Stimulated activated CD4-positive, alpha-beta T cell treated with anti-CD3 and anti-CD28 coated beads, Interleukin-12 subunit alpha, Interleukin-12 subunit beta, amount 100 ng/mL, for 48 hours (primary cell): ENCODE results near the gene CNTRL.
"Not testable (repeated sequence)": the region's sequence is repeated elsewhere in the genome, so short reads cannot be mapped to it uniquely, and the experiment has no call there.

Experiments
- DNase-seq, 3 donors: peaks; one replicate each; pipeline ENCODE4 v3.0.0-alpha.2; 2020; ENCODE audit warnings: low read depth in 2 of 3, low spot score in 1 of 3

CNTRL gene

GRCh38 chr9:121071756-121072421 lies 2.9 kb upstream of the CNTRL start:
- DNase-seq: no peak

GRCh38 chr9:121073038-121073437 lies 1.7 kb upstream of the CNTRL start:
- DNase-seq: no peak

GRCh38 chr9:121075251-121076036 lies 689 bp downstream of the CNTRL start:
- DNase-seq: peak in 1 of 3 donors; percentile 24

- DNase-seq: no peak
Observed at GRCh38 chr9:121082075-121082474, 7.3 kb downstream of the CNTRL start.

GRCh38 chr9:121085661-121086060 lies 10.9 kb downstream of the CNTRL start:
- DNase-seq: no peak

GRCh38 chr9:121088576-121088975 lies 13.8 kb downstream of the CNTRL start:
- no peak for DNase-seq

GRCh38 chr9:121090743-121091142 lies 16.0 kb downstream of the CNTRL start:
- not testable (repeated sequence) for DNase-seq

- no peak for DNase-seq
Observed at GRCh38 chr9:121095057-121095456, 20.3 kb downstream of the CNTRL start.

- DNase-seq: no peak
Observed at GRCh38 chr9:121098567-121099198, 23.9 kb downstream of the CNTRL start.

GRCh38 chr9:121104054-121104453 lies 29.3 kb downstream of the CNTRL start:
- DNase-seq: not testable (repeated sequence)

- DNase-seq: no peak
Observed at GRCh38 chr9:121105531-121105930, 30.8 kb downstream of the CNTRL start.

- DNase-seq: no peak
Observed at GRCh38 chr9:121107029-121107428, 32.3 kb downstream of the CNTRL start.

GRCh38 chr9:121107881-121108280 lies 33.1 kb downstream of the CNTRL start:
- no peak for DNase-seq

- no peak for DNase-seq
Observed at GRCh38 chr9:121115466-121115865, 40.7 kb downstream of the CNTRL start.

- DNase-seq: no peak
Observed at GRCh38 chr9:121118266-121118665, 43.5 kb downstream of the CNTRL start.

- DNase-seq: no peak
Observed at GRCh38 chr9:121120386-121120785, 45.6 kb downstream of the CNTRL start.

- DNase-seq: peak; percentile 93 to 95 (median 94)
Observed at GRCh38 chr9:121121582-121122087, 46.9 kb downstream of the CNTRL start.

- DNase-seq: no peak
Observed at GRCh38 chr9:121122246-121123032, 47.7 kb downstream of the CNTRL start.

GRCh38 chr9:121123816-121124535 lies 49.2 kb downstream of the CNTRL start:
- DNase-seq: no peak

GRCh38 chr9:121125590-121125989 lies 50.8 kb downstream of the CNTRL start:
- DNase-seq: no peak
